Astrocyte (in vitro differentiated cells and primary cell): ENCODE results near the gene TPX2. TPM values are rescaled to one million over a fixed set of nuclear protein-coding genes. Genes with fewer than 3 reads are reported as not detected.

Experiments used
- DNase-seq: peaks from one replicate; pipeline ENCODE4 v3.0.0-alpha.2; 2010; ENCODE audit warnings: low read depth
- FAIRE-seq: peaks from 2 replicates; lab custom pipeline; 2011; peaks lifted over from hg19 to GRCh38; lab: Jason Lieb, UNC
- H2AFZ ChIP-seq: 2 replicates; pipeline ENCODE4 v1.6.0; 2012; ENCODE audit warnings: low read depth, low read length, inconsistent platforms
- H3K27ac ChIP-seq: 2 replicates; pipeline ENCODE4 v1.5.1; 2011; ENCODE audit warnings: low read depth, low read length, inconsistent platforms
- H3K27me3 ChIP-seq: 2 replicates; pipeline ENCODE4 v1.6.0; 2011; ENCODE audit warnings: low read length, inconsistent platforms; ENCODE audit not compliant: insufficient read depth
- H3K36me3 ChIP-seq: 2 replicates; pipeline ENCODE4 v1.5.1; 2011; ENCODE audit warnings: low read length, inconsistent platforms; ENCODE audit not compliant: insufficient read depth
- H3K4me1 ChIP-seq: 2 replicates; pipeline ENCODE4 v1.5.1; 2011; ENCODE audit warnings: low read length, inconsistent platforms; ENCODE audit not compliant: insufficient read depth
- H3K4me2 ChIP-seq: 2 replicates; pipeline ENCODE4 v1.6.0; 2012; ENCODE audit warnings: low read length, inconsistent platforms
- H3K4me3 ChIP-seq: 2 replicates; pipeline ENCODE4 v1.5.1; 2011; ENCODE audit warnings: low read depth, mild to moderate bottlenecking, low read length, inconsistent platforms; ENCODE audit not compliant: insufficient read depth
- H3K79me2 ChIP-seq: 2 replicates; pipeline ENCODE4 v1.6.0; 2012; ENCODE audit warnings: mild to moderate bottlenecking, low read length, inconsistent platforms; ENCODE audit not compliant: insufficient read depth
- H3K9ac ChIP-seq: 2 replicates; pipeline ENCODE4 v1.6.0; 2012; ENCODE audit warnings: mild to moderate bottlenecking, low read length, inconsistent platforms
- H3K9me3 ChIP-seq: 2 replicates; pipeline ENCODE4 v1.5.1; 2012; ENCODE audit warnings: low read depth, mild to moderate bottlenecking, low read length, inconsistent platforms; ENCODE audit not compliant: insufficient read depth
- H4K20me1 ChIP-seq: 2 replicates; pipeline ENCODE4 v1.6.0; 2012; ENCODE audit warnings: low read length, inconsistent platforms; ENCODE audit not compliant: insufficient read depth
- H3K27ac Mint-ChIP-seq: one replicate; pipeline ENCODE4 v1.8.0; 2021; ENCODE audit warnings: mild to moderate bottlenecking, mixed read lengths; ENCODE audit not compliant: unreplicated experiment
- H3K27me3 Mint-ChIP-seq: one replicate; pipeline ENCODE4 v1.8.0; 2021; ENCODE audit warnings: low read depth, mixed read lengths; ENCODE audit not compliant: unreplicated experiment
- H3K36me3 Mint-ChIP-seq: one replicate; pipeline ENCODE4 v1.8.0; 2021; ENCODE audit warnings: low read depth, mixed read lengths; ENCODE audit not compliant: unreplicated experiment
- H3K4me1 Mint-ChIP-seq: one replicate; pipeline ENCODE4 v1.8.0; 2021; ENCODE audit warnings: low read depth, mixed read lengths; ENCODE audit not compliant: unreplicated experiment
- H3K4me3 Mint-ChIP-seq: one replicate; pipeline ENCODE4 v1.8.0; 2021; ENCODE audit warnings: mild to moderate bottlenecking, moderate library complexity, mixed read lengths; ENCODE audit not compliant: unreplicated experiment
- H3K9me3 Mint-ChIP-seq: one replicate; pipeline ENCODE4 v1.8.0; 2021; ENCODE audit warnings: mild to moderate bottlenecking, mixed read lengths; ENCODE audit not compliant: unreplicated experiment
- CTCF ChIP-seq: IDR thresholded peaks from 2 replicates; pipeline ENCODE4 v1.5.1; 2011; ENCODE audit warnings: low read depth, mild to moderate bottlenecking, inconsistent platforms, low read length, moderate library complexity; ENCODE audit not compliant: insufficient read depth
- EZH2 ChIP-seq: IDR thresholded peaks from 2 replicates; pipeline ENCODE4 v1.6.1; 2012; ENCODE audit warnings: mild to moderate bottlenecking, low read length, inconsistent platforms; ENCODE audit not compliant: insufficient read depth
- total RNA-seq: library from RNA; stranded (reverse); gene quantifications from 2 replicates; pipeline ENCODE4 v1.2.1, GENCODE V29; 2021

TPX2 gene
- total RNA-seq, 1 donor from 2014 or later = 41.6 TPM

GRCh38 chr20:31718952-31719643, 20.0 kb upstream of the TPX2 start:
- DNase-seq (no peak), FAIRE-seq (no peak)
- no peaks in the 10 kb centered on the region for H3K9me3 Mint-ChIP-seq
- peak overlapping the region; percentile 92 for H3K4me3 Mint-ChIP-seq
- Histone ChIP-seq H3K4me3 (peak overlapping the region; percentile 72), H4K20me1 (peaks cover 21% of the 10 kb centered on the region), H3K4me2 (peak overlapping the region; percentile 95), H3K27me3 (no peaks in the 10 kb centered on the region), H3K4me1 (peaks cover 58% of the 10 kb centered on the region), H3K36me3 (peaks cover 13% of the 10 kb centered on the region), H3K9me3 (no peaks in the 10 kb centered on the region), H3K9ac (peak overlapping the region; percentile 97), H2AFZ (no peak overlapping the region), H3K27ac (peak overlapping the region; percentile 95), H3K79me2 (peaks cover 91% of the 10 kb centered on the region)
- H3K36me3 Mint-ChIP-seq = peaks cover 39% of the 10 kb centered on the region
- H3K27ac Mint-ChIP-seq = peak overlapping the region; percentile 96
- H3K27me3 Mint-ChIP-seq = no peaks in the 10 kb centered on the region
- peaks cover 52% of the 10 kb centered on the region for H3K4me1 Mint-ChIP-seq
- TF ChIP-seq EZH2 = no peak
- no peak for TF ChIP-seq CTCF

DNA sequence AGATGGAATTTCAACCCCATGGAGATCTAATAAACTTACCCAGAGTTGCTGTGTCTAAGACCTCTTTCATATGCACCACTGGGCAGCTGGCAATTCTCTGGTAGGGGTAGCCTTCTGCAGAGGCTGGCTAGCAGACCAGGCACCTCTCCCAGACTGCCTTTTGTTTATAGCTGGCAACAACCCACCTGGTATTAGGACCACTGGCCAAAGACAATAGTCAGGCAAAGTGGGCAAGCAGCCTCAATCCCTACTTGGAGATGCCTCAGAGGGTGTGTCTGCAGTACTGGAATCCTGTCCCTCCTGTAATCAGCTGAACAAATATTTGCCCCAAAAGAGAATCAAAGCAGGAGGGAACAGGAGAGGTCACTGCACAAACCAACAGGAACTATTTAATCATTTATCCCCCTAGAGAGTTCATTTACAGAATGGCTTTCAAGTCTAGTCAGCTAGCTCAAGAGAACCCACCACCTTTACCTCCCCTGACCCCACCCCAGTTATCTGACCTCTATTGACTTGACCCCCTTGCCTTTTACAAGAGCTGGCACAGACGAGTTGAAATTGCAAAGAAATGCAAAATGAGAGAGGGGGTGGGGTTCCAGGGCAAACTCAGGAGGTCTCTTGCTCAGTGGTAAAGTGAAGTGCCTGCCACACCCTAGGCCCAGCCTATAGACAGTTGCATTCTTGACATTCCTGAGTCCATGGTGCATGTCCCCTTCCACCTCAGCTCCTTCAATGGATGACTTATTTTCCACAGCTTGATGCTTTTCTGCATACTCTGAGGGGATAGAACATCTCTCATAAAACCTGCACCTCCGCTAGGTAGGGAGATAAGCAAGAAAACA, 19.2 kb upstream of the TPX2 start:
- H3K9ac ChIP-seq = peak overlapping the region; percentile 97
- peak overlapping the region; percentile 95 for H3K4me2 ChIP-seq
- peak overlapping the region; percentile 72 for H3K4me3 ChIP-seq
- peaks cover 56% of the 10 kb centered on the region for H3K4me1 ChIP-seq
- H4K20me1 ChIP-seq = peaks cover 21% of the 10 kb centered on the region
- DNase-seq (peak; percentile 49), FAIRE-seq (no peak)
- H3K27me3 ChIP-seq = no peaks in the 10 kb centered on the region
- TF ChIP-seq CTCF (no peak), EZH2 (no peak)
- no peaks in the 10 kb centered on the region for H3K27me3 Mint-ChIP-seq
- no peaks in the 10 kb centered on the region for H3K9me3 Mint-ChIP-seq
- no peak overlapping the region for H2AFZ ChIP-seq
- H3K27ac ChIP-seq = peak overlapping the region; percentile 95
- peaks cover 84% of the 10 kb centered on the region for H3K79me2 ChIP-seq
- peak overlapping the region; percentile 96 for H3K27ac Mint-ChIP-seq
- H3K4me1 Mint-ChIP-seq = peaks cover 48% of the 10 kb centered on the region
- H3K9me3 ChIP-seq = no peaks in the 10 kb centered on the region
- peaks cover 37% of the 10 kb centered on the region for H3K36me3 Mint-ChIP-seq
- peak overlapping the region; percentile 92 for H3K4me3 Mint-ChIP-seq
- H3K36me3 ChIP-seq = peaks cover 9% of the 10 kb centered on the region
